Measurements from ENCODE around the gene ADAM10.

- TF ChIP-seq CTCF (IDR thresholded peaks at IDR 0.05) (no peak), POLR2AphosphoS5 (IDR thresholded peaks at IDR 0.05; ENCODE audit: insufficient read depth in 1 of 2, low read depth in 1 of 2) (no peak), POLR2A (IDR thresholded peaks at IDR 0.05) (no peak)
Measured at GRCh38 chr15:58734859-58735258, 14.6 kb downstream of the ADAM10 start.
